ENCODE measurements around the gene PPP1R1B.

DNA sequence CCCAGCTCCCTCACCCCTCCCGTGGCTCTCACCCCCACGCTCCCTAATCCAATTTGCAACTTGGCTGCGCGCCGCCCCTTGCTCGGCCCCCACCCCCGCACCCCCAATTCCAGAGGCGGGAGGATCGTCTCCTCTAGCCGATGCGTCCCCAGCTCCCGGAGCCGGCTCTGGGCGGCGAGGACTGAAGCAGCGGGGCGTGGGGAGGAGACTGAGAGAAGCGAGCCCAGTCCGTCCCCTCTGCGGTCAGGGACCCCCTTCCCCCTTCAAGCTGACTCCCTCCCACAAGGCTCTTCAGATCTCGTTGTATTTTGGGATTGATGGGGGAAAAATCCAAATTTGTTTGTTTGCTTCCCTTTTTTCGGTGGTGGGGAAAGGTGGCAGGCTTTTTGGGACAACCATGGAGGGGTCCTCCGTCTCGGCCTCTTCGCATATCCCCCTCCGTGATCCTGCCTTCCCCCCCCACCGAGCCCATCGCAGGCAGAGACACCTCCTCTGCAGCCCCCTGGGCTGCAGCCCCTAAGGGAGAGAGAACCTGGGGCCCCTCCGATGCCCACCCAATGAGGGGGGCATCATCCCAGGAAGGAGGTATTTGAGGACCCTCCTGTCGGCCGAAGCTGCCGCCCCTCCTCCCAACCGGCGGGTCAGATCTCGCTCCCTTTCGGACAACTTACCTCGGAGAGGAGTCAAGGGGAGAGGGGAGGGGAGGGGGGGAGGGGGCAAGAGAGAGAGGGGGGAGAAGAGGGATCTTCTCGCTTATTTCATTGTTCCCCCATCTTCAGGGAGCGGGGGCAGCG is 19.5 kb upstream of the PPP1R1B start:
- TF ChIP-seq, protein P1, sequence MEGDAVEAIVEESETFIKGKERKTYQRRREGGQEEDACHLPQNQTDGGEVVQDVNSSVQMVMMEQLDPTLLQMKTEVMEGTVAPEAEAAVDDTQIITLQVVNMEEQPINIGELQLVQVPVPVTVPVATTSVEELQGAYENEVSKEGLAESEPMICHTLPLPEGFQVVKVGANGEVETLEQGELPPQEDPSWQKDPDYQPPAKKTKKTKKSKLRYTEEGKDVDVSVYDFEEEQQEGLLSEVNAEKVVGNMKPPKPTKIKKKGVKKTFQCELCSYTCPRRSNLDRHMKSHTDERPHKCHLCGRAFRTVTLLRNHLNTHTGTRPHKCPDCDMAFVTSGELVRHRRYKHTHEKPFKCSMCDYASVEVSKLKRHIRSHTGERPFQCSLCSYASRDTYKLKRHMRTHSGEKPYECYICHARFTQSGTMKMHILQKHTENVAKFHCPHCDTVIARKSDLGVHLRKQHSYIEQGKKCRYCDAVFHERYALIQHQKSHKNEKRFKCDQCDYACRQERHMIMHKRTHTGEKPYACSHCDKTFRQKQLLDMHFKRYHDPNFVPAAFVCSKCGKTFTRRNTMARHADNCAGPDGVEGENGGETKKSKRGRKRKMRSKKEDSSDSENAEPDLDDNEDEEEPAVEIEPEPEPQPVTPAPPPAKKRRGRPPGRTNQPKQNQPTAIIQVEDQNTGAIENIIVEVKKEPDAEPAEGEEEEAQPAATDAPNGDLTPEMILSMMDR (conservative IDR thresholded peaks at IDR 0.05) = no peak
- no peak for TF ChIP-seq EZH2 (IDR thresholded peaks at IDR 0.05; ENCODE audit: low read depth)

All from PC-9 (cell line).